ENCODE measurements around the gene GTF3C1.
"Not testable (repeated sequence)": the region's sequence is repeated elsewhere in the genome, so short reads cannot be mapped to it uniquely, and the experiment has no call there.

The GTF3C1 gene

DNA sequence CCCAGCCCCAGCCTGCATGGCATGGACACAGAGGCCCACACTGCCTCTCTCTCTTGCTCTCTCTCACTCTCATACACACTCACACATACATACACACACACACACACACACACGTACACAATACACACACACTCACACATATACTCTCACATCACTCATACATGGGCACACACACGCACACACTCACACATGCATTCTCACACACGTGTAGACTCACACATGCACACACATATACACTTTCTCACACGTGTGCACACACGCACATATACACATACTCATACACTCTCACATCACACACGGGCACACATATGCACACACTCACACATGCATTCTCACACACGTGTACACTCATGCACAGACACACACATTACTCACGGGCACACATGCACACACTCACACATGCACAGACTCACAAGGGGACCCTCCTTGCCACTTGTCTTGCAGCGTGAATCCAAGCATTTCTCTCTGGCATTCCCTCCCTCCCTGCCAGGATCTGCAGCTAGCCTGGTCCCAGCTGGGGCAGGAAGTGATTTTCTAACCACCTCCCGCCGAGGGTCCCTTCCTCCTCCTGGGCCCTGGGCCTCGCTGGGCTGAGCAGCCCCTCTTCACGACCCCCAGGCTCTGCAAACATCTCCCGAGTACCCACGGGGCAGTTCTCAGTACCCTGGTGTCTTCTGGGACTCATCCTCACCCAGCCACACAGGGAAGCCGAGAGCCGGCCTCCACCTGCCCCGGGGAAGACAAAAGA is 110.3 kb downstream of the GTF3C1 start:
- FAIRE-seq, result no peak

GRCh38 chr16:27437946-27438345 is 111.8 kb downstream of the GTF3C1 start:
- no peak for FAIRE-seq

GRCh38 chr16:27436921-27437650 is 112.6 kb downstream of the GTF3C1 start:
- FAIRE-seq, result no peak

DNA sequence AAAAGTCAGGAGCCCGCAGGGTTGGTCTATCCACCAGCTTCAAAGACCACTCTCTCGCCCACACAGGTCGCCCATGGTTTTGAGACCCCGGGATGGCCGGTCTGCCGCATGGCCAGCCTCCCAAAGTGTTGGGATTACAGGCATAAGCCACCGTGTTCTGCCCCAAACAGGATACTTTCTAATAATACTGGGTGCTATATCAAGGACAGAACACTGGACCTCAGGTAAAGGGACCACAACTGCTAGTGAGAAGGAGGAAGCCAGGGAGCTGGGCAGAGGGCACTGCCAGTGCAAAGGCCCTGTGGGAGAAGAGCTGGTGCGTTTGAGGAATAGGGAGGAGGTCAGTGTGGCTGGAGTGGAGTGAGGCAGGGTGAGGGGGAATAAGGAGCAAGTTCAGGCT is 113.6 kb downstream of the GTF3C1 start:
- no peak for FAIRE-seq

DNA sequence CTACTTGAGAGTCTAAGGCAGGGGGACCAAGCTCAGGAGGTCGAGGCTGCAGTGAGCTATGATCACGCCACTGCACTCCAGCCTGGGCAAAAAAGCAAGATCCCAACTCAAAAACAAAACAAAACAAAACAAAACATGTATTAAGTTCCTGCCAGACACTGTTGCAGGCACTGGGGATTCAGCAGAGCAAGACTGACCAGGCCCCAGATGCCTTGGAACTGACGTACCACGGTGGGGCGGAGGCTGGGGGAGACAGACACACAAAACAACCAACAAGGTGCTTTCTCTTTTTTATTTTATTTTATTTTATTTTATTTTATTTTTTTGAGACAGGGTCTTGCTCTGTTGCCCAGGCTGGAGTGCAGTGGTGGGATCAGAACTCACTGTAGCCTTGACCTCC is 114.6 kb downstream of the GTF3C1 start:
- FAIRE-seq, result not testable (repeated sequence)

GRCh38 chr16:27434141-27435051 is 115.3 kb downstream of the GTF3C1 start:
- FAIRE-seq, result no peak

- no peak for FAIRE-seq
These were observed 116.1 kb downstream of the GTF3C1 start for GRCh38 chr16:27433636-27434035.

DNA sequence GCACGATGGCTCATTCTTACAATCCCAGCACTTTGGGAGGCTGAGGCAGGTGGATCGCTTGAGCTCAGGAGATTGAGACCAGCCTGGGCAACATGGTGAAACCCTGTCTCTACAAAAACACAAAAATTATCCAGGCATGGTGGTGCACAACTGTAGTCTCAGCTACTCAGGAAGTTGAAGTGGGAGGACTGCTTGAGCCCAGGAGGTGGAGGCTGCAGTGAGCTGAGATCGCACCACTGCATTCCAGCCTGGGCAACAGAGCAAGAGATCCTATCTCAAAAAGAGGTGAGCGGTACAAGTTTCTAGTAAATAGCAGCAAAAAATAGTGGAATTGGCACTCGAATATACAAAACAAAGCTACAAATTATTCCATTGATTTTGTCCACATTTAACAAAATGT is 116.5 kb downstream of the GTF3C1 start:
- FAIRE-seq, result not testable (repeated sequence)

DNA sequence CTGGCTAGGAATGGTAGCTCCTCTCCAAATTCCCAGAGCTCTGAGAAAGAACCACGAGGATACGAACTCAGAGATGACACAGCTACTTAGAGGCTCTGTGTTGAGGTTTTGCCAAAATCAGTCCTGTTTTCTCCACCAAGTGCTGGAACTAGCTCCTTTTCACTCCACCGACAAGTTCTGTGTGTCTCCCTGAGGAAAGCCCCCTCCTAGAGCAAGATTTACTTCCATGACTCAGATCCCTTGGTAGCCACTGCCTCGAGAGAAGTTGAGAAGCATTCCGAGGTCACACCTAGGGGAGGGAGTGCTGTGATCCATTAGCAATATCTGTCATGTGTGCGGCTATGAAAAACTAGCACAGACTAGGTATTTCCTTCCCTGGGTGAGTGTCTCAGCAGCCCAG is 117.2 kb downstream of the GTF3C1 start:
- no peak for FAIRE-seq

DNA sequence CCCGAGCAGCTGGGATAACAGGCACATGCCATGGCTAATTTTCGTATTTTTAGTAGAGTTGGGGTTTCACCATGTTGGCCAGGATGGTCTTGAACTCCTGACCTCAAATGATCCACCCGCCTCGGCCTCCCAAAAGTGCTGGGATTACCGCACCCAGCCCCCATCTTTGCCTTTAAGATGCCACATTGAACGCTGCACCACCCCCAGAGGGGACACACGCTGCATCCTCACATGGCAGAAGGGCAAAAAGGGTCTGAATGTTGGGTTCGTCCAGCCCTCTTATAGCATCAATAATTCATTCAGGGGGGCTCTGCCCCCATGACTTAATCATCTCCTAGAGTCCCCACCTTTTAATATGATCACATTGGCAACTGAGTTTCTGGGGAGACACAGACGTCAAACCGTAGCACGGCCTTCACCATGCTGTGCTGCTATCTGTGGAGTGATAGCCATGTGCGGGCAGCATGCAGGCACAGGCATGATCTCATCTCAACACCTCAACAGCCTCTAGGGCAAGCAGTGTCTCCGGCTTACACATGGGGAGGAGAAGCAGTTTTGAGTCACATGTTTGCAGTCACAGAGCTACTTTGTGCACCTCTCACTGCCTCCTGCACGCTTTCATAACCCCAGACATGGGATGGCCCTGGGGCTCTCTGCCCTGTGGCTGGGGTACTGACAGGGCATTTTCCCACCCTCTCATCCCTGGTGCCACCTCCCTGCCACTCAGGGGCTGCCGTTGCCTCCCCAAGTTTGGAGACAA is 117.8 kb downstream of the GTF3C1 start:
- FAIRE-seq, result no peak

DNA sequence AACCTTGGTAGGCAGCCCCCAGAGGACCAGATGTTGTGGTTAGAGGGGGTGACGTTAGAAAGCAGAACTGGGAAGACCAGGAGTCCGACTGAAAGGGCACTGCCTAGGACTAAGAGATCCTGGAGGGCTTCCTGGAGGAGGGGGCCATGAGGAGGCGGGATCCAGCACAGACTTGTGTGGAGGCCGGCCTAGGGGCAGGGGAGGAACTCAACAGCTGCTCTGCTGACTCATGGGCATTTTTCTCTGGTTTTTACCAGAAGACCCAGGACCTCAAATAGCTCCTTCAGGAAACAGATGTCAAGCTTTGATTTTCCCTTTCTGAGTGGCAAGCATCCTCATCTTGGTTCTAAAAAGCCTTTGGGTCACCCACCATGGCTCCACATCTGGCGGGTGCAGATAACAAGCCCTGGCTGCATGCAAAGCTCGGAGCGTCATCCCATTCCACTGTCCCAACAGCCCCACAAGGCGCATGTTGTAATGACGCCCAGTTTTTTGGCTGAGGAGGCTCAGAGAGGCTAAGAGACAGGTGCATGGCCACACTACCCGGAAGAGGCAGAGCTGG is 118.7 kb downstream of the GTF3C1 start:
- FAIRE-seq, result no peak

DNA sequence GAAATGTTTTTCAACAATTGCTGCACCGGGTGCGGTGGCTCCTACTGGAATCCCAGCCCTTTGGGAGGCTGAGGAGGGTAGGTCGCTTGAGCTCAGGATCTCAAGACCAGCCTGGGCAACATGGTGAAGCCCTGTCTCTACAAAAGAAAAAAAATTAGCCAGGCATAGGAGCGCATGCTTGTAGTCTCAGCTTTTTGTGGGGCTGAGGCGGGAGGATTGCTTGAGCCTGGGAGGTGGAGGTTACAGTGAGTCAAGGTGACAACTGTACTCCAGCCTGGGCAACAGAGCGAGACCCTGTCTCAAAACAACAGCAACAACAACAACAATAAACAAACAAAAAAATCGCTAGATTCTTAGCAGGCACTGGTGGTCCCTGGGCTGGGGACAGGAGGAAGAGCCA is 119.2 kb downstream of the GTF3C1 start:
- no peak for FAIRE-seq

DNA sequence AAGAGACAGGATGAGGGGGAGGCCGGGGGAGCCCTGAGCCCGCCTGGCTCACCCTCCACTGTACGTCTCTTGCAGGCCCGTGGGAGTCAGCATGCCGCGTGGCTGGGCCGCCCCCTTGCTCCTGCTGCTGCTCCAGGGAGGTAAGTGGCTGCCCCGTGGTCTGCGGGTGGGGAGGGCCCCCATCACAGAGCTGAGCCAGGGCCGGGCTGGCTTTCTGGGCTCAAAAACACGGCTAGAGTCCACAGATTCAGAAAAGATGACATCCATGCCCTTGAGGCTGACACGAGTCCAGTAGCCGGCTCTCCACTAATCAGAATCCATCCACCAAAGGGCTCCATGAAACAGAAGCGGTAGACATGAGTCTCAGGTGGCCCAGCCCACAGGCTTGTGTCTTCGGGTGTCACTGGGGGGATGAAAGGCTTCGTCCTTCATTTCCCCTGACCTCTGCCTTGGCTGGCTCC is 119.7 kb downstream of the GTF3C1 start:
- FAIRE-seq, result no peak

DNA sequence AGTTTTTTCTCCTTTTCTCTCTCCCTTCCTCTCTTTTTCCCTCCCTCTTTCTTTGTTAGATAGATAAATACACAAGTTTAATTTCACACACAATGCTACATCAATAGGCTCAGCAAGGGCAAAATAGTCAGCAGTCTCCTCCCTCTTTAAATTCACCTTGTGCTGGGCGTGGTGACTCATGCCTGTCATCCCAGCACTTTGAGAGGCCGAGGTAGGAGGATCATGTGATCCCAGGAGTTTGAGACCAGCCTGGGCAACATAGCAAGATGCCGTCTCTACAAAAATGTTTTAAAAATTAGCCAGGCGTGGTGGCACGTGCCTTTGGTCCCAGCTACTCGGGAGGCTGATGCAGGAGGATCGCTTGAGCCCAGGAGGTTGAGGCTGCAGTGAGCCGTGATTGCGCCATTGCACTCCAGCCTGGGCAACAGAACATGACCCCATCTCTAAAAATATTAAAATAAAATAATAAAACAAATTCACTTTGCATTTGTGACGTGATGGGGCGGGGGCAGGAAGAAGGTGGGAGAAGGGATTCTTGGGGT is 120.3 kb downstream of the GTF3C1 start:
- no peak for FAIRE-seq

DNA sequence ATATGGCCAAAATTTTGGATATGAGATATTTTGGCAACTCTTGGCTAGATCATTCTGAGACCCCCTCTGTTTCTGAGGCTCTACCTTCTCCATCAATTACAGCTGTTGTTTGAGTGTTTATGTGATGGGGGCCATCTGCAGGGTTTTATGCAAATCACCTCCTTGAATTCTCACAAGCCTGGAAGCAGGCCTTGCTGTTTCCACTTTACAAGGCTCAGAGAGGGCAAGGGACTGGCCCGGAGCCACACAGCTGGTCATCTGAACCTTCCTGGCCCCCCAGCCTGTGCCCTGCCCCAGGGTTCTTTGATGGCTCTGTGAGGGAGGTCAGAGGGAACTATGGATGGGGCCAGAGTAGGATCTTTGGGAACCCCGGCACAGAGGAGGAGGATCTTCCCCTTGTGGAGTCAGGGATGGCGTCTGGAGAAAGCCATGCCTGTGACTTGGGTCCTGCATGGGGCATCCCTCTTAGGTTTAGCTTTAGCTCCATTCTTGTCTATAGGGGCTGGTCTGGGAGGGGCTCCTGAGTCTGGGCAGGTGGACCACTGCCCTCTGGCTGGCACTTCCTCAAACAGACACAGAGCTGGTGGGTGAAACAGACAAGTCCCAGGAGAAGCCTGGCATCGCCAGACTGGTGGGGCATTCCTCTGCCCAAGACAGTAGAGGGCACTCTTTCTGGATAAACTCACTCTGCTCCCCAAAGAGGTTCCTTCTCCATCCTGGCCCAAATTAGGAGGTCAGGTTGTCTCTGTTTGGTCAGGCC is 121.5 kb downstream of the GTF3C1 start:
- FAIRE-seq, result no peak

DNA sequence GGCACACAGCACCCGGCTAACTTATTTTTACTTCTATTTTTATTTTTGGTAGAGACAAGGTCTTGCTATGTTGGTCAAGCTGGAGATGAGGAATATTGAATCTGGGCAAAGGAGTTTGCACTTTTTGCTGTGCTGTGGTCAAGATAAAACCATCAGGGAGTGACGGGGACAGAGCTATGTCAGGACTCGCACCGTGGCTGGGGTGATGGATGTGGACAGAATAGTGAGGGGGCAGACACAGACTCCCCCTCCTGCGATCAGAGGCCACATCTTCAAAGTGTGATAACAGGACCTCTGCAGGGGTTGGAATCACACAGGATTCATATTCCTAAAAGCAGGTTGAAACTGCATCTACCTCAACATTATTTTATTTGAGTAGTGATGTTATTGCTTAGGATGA is 122.2 kb downstream of the GTF3C1 start:
- no peak for FAIRE-seq

DNA sequence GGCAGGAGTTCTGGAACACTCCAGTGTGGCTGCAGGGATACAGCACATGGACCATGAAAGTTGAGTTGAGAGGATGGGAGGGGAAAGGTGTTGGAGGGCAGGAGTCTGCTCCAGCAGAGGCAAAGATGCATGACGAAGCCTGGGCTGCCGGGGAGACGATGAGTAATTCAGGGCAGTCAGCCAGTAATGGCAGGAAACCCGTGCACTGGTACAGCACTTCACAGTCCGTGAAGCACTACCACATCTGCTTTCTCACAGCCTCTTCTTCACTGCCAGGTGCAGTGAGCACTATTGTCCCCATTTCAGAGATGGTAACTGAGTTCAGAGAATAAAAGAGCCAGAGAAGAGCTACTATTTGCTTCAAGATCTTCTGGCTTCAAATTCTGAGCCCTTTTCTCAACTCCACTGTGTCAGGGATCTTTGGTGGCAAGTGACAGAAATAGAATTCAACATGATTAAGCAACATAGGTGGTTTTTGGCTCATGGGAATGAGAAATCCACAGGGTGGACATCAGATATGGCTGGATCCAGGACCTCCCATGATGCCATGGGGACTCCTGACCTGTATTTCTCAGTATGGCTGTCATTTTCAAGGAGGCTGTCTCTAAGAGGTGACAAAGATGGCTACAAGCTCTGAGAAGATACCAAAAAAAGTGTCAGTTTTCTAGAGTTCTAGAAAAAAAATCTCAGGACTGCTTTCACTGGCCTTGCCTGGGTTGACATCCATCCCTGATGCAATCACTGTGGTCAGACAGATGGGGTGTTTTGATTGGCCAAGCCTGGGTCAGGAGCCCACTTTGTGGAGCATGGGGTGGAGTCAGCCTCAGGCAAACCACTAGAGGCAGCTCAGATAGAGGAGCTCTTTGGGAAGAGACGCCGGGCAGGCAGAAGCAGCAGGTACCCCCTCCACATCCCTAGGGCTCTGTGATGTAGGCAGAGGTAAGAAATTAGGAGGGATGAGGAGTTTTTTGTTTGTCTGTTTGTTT is 123.0 kb downstream of the GTF3C1 start:
- FAIRE-seq, result no peak

DNA sequence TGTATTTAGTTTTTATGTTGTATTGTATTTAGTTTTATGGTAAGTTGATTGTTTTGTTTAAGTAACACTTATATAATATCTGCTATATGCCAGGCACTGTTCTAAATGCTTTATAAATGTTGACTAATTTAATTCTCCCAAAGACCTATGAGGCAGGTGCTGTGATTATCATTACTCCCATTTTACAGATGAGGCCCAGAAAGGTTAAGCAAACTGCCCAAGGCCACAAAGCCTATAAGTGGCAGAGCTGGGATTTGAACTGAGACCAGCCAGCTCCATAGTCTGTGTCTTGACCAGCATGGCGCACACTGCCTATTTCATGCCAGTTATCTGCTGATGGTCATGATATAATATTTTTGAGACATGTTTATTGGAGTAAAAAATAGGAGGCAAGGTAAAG is 123.8 kb downstream of the GTF3C1 start:
- no peak for FAIRE-seq

DNA sequence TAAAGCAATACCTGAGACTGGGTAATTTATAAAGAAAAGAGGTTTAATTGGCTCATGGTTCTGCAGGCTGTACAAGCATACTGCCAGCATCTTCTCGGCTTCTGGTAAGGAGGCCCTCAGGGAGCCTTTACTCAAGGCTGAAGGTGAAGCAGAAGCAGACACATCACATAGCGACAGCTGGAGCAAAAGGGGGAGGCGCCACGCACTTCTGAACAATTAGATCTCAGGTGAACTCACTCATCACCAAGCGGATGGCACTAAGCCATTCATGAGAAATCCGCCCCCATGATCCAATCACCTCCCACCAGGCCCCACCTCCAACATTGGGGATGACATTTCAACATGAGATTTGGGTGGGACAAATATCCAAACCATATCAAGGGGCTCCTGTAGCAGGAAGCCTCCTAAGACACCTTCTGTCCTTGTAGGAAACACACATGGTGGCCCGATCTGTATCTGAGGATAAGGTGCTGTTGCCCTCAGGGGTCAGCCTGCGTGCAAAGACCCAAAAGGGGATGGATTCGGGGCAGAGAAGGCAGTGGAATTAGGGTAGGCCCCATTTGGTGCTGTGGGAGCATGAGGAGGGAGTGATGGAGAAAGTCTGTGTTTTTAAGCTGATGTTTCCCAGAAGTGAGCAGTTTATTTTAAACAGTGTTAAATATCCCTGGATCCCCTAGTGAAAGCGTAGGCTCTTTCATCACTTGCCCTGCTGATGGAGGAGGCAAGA is 124.8 kb downstream of the GTF3C1 start:
- no peak for FAIRE-seq

Measured in G401.6 (cell line).